H1 (cell line): ENCODE data around the gene MYLK4. TPM values are rescaled to one million over a fixed set of nuclear protein-coding genes. Genes with fewer than 3 reads are reported as not detected.

Source experiments
- CTCF ChIA-PET: fragments of 300-600 bp; sonication (Branson Sonifier 250); formaldehyde crosslinking; loops from one replicate; lab custom pipeline; 2021; ENCODE audit not compliant: partially characterized antibody; lab: Charles Lee
- POLR2A ChIA-PET: fragments of 300-600 bp; sonication (Branson Sonifier 250); formaldehyde crosslinking; loops from one replicate; lab custom pipeline; 2021; ENCODE audit warnings: inconsistent platforms; ENCODE audit not compliant: partially characterized antibody; lab: Charles Lee
- DNase-seq, 2 experiments: peaks; one replicate each; pipeline versions ENCODE4 v3.0.0 to v3.0.0-alpha.2; 2010 to 2022; ENCODE audit warnings: low spot score in 2 of 2, low read depth in 1 of 2, mixed read lengths in 1 of 2
- FAIRE-seq: peaks from 2 replicates; lab custom pipeline; 2011; peaks lifted over from hg19 to GRCh38; lab: Jason Lieb, UNC
- H2AFZ ChIP-seq: 2 replicates; pipeline ENCODE4 v1.8.1; 2012; ENCODE audit warnings: low read length, inconsistent platforms
- H2AK5ac ChIP-seq: 2 replicates; pipeline ENCODE4 v1.6.1; 2013; ENCODE audit warnings: low read depth, low read length
- H2BK120ac ChIP-seq: replicated peaks from 2 replicates; pipeline ENCODE3; 2013; ENCODE audit warnings: low read depth, low read length, inconsistent platforms
- H2BK12ac ChIP-seq: 2 replicates; pipeline ENCODE4 v1.6.1; 2013; ENCODE audit warnings: low read depth, low read length
- H2BK15ac ChIP-seq: 2 replicates; pipeline ENCODE4 v1.6.1; 2013; ENCODE audit warnings: low read length
- H2BK20ac ChIP-seq: 2 replicates; pipeline ENCODE4 v1.6.1; 2013; ENCODE audit warnings: low read length
- H2BK5ac ChIP-seq: 2 replicates; pipeline ENCODE4 v1.6.1; 2013; ENCODE audit warnings: low read depth, low read length
- H3K14ac ChIP-seq: 2 replicates; pipeline ENCODE4 v1.6.1; 2013; ENCODE audit warnings: inconsistent platforms; ENCODE audit not compliant: insufficient read length
- H3K18ac ChIP-seq: 2 replicates; pipeline ENCODE4 v1.6.1; 2013; ENCODE audit warnings: low read length; ENCODE audit errors: extremely low read depth
- H3K23ac ChIP-seq: 2 replicates; pipeline ENCODE4 v1.6.1; 2013; ENCODE audit warnings: inconsistent platforms; ENCODE audit not compliant: insufficient read length
- H3K23me2 ChIP-seq: 2 replicates; pipeline ENCODE4 v1.6.1; 2013; ENCODE audit warnings: low read depth, low read length
- H3K27ac ChIP-seq: 2 replicates; pipeline ENCODE4 v1.6.1; 2011; ENCODE audit warnings: low read depth, low read length, inconsistent platforms
- H3K27me3 ChIP-seq, 4 experiments: replicated peaks in 1 of 4; 1 replicate in 1 of 4; 2 replicates in 3 of 4; pipeline versions ENCODE4 v1.6.1 to v1.8.1; 2011 to 2013; ENCODE audit warnings: low read length in 3 of 4, mild to moderate bottlenecking in 3 of 4, inconsistent platforms in 2 of 4, mixed read lengths in 2 of 4, moderate library complexity in 1 of 4; ENCODE audit not compliant: control insufficient read depth in 3 of 4, insufficient read depth in 3 of 4; ENCODE audit errors: extremely low read depth in 1 of 4
- H3K36me3 ChIP-seq, 4 experiments: 2 replicates each; pipeline versions ENCODE4 v1.6.1 to v1.8.1; 2011 to 2013; ENCODE audit warnings: mild to moderate bottlenecking in 4 of 4, low read length in 3 of 4, moderate library complexity in 2 of 4, control low read depth in 1 of 4, inconsistent platforms in 1 of 4; ENCODE audit not compliant: insufficient read depth in 4 of 4, control insufficient read depth in 2 of 4
- H3K4ac ChIP-seq: replicated peaks from 2 replicates; pipeline ENCODE3; 2013; ENCODE audit warnings: low read length, low read depth, mixed read lengths, inconsistent platforms; ENCODE audit not compliant: insufficient read length
- H3K4me1 ChIP-seq, 4 experiments: replicated peaks in 1 of 4; 1 replicate in 1 of 4; 2 replicates in 3 of 4; pipeline versions ENCODE4 v1.6.1 to v1.8.1; 2011 to 2013; ENCODE audit warnings: low read length in 3 of 4, inconsistent platforms in 2 of 4, mixed read lengths in 1 of 4; ENCODE audit not compliant: insufficient read depth in 4 of 4, control insufficient read depth in 3 of 4
- H3K4me2 ChIP-seq, 2 experiments: 2 replicates each; pipeline versions ENCODE4 v1.6.1 to v1.8.1; 2011 to 2013; ENCODE audit warnings: low read depth in 2 of 2, low read length in 2 of 2, control low read depth in 1 of 2, inconsistent platforms in 1 of 2, mild to moderate bottlenecking in 1 of 2; ENCODE audit not compliant: insufficient read depth in 1 of 2
- H3K4me3 ChIP-seq, 4 experiments: fragments of 200-600, 300-600 bp in 1 of 4; sonication (generic), shearing (Covaris generic), sonication (Bioruptor Twin) in 1 of 4; 2 replicates each; pipeline versions ENCODE4 v1.5.1 to v1.8.1; 2011 to 2016; ENCODE audit warnings: low read length in 4 of 4, low read depth in 3 of 4, control low read depth in 2 of 4, inconsistent platforms in 2 of 4, mild to moderate bottlenecking in 2 of 4, mixed read lengths in 1 of 4, moderate library complexity in 1 of 4; ENCODE audit not compliant: insufficient read depth in 2 of 4; ENCODE audit errors: extremely low read depth in 1 of 4
- H3K56ac ChIP-seq: replicated peaks from 2 replicates; pipeline ENCODE3; 2013; ENCODE audit warnings: low read depth, mild to moderate bottlenecking, mixed read lengths, low read length, inconsistent platforms; ENCODE audit not compliant: insufficient read length
- H3K79me1 ChIP-seq: 2 replicates; pipeline ENCODE4 v1.6.1; 2013; ENCODE audit warnings: low read depth, low read length, control low read depth
- H3K79me2 ChIP-seq, 2 experiments: 2 replicates each; pipeline versions ENCODE4 v1.6.1 to v1.8.1; 2012 to 2013; ENCODE audit warnings: low read length in 2 of 2, mild to moderate bottlenecking in 2 of 2, inconsistent platforms in 1 of 2; ENCODE audit not compliant: insufficient read depth in 2 of 2, control insufficient read depth in 1 of 2
- H3K9ac ChIP-seq, 4 experiments: replicated peaks in 1 of 4; 1 replicate in 1 of 4; 2 replicates in 3 of 4; pipeline versions ENCODE4 v1.6.1 to v1.8.1; 2011 to 2013; ENCODE audit warnings: low read depth in 3 of 4, low read length in 3 of 4, control low read depth in 2 of 4, mild to moderate bottlenecking in 2 of 4, moderate library complexity in 2 of 4, inconsistent platforms in 1 of 4; ENCODE audit errors: extremely low read depth in 1 of 4
- H3K9me3 ChIP-seq, 2 experiments: 2 replicates each; pipeline versions ENCODE4 v1.6.1 to v1.8.1; 2012 to 2013; ENCODE audit warnings: mild to moderate bottlenecking in 2 of 2, moderate library complexity in 2 of 2, control low read depth in 1 of 2, inconsistent platforms in 1 of 2, low read depth in 1 of 2, low read length in 1 of 2, mixed read lengths in 1 of 2; ENCODE audit not compliant: insufficient read depth in 2 of 2
- H4K20me1 ChIP-seq, 2 experiments: replicated peaks in 1 of 2; 2 replicates each; pipeline versions ENCODE3 to v1.8.1; 2011 to 2013; ENCODE audit warnings: inconsistent platforms in 2 of 2, low read length in 2 of 2, mild to moderate bottlenecking in 1 of 2; ENCODE audit not compliant: insufficient read depth in 2 of 2, control insufficient read depth in 1 of 2
- H4K5ac ChIP-seq: 2 replicates; pipeline ENCODE4 v1.6.1; 2013; ENCODE audit warnings: low read length, low read depth, mixed read lengths, inconsistent platforms; ENCODE audit not compliant: insufficient read length
- H4K8ac ChIP-seq: 2 replicates; pipeline ENCODE4 v1.8.0; 2013; ENCODE audit warnings: mild to moderate bottlenecking, moderate library complexity, low read length, inconsistent platforms; ENCODE audit not compliant: insufficient read depth; ENCODE audit errors: extremely low read depth
- H4K91ac ChIP-seq: replicated peaks from 2 replicates; pipeline ENCODE3; 2013; ENCODE audit warnings: low read length, mixed read lengths, inconsistent platforms; ENCODE audit not compliant: insufficient read length
- SIX5 ChIP-seq: IDR thresholded peaks from 2 replicates; pipeline ENCODE4 v1.6.1; 2011; ENCODE audit warnings: mild to moderate bottlenecking, low read depth, low read length
- TCF12 ChIP-seq: IDR thresholded peaks from 2 replicates; pipeline ENCODE4 v1.6.1; 2011; ENCODE audit warnings: low read depth, mild to moderate bottlenecking, low read length
- WGBS, 2 experiments: shearing (Covaris generic) in 1 of 2; methylation state at CpG; one replicate each; pipeline versions ENCODE4 v1.1.6 to v1.1.7; 2013 to 2015; ENCODE audit warnings: low lambda C conversion rate in 2 of 2, mixed read lengths in 2 of 2, inconsistent platforms in 1 of 2, low coverage in 1 of 2, missing lambda C conversion rate in 1 of 2; ENCODE audit not compliant: insufficient replicate concordance in 2 of 2, insufficient coverage in 1 of 2, insufficient read length in 1 of 2; ENCODE audit errors: extremely low coverage in 1 of 2, missing lambda C conversion rate in 1 of 2; 5-methylcytosine and 5-hydroxymethylcytosine counted together
- polyA plus RNA-seq, 7 experiments: library from polyadenylated mRNA; depleted of rRNA in 3 of 7; stranded (reverse) in 5 of 7; unstranded in 2 of 7; fragments of >200 nt in 5 of 7; fragments of 200-250 nt in 2 of 7; gene quantifications; 1 replicate in 5 of 7; 2 replicates in 1 of 7; 4 replicates in 1 of 7; pipeline versions ENCODE4 v1.2.1 to v1.2.3, GENCODE V29; 2011 to 2013; ENCODE audit warnings: missing spikeins in 2 of 7, mixed read lengths in 2 of 7
- total RNA-seq: library from RNA; stranded (reverse); fragmentation: NEBNext Ultra II Directional; extraction: Animal tissue kit (Norgen Biotek cat#: 25700); gene quantifications from 2 replicates; pipeline ENCODE4 v1.2.1, GENCODE V29; 2021

Gene MYLK4
- total and polyA plus RNA-seq, 2 of the 8 experiments (the other 6 are each of a cell fraction or from before 2014, with no cell fraction given) = 0.11 to 0.17 TPM

GRCh38 chr6:2794171-2794730, 43.5 kb upstream of the MYLK4 start:
- H4K20me1 ChIP-seq = no peaks in the 10 kb centered on the region
- H3K27me3 ChIP-seq = no peaks in the 10 kb centered on the region
- peaks cover 0 to 2% (median 0%) of the 10 kb centered on the region in 4 experiments; a peak in 1 of 7 replicates for H3K4me1 ChIP-seq
- no peaks in the 10 kb centered on the region for H3K9me3 ChIP-seq
- no peak overlapping the region for H3K4ac ChIP-seq
- POLR2A ChIA-PET = interaction anchor here (0.6 kb wide), 1 partner anchor 18 kb away, joined by 3 read pairs; no protein-coding TSS in a partner anchor
- H2BK20ac ChIP-seq = no peak overlapping the region
- no peak for TF ChIP-seq TCF12
- no peak for TF ChIP-seq SIX5
- FAIRE-seq (no peak), DNase-seq (no peak)
- H4K5ac ChIP-seq = no peak overlapping the region
- no peak overlapping the region for H4K8ac ChIP-seq
- H3K23me2 ChIP-seq = no peaks in the 10 kb centered on the region
- no peak overlapping the region for H3K4me2 ChIP-seq
- H2AK5ac ChIP-seq = no peak overlapping the region
- CTCF ChIA-PET = interaction anchor here (0.7 to 2.1 kb wide), 5 partner anchors 44 to 158 kb away, joined by 3 to 5 read pairs (median 3); partner anchors contain the start of gene MYLK4
- no peak overlapping the region for H2AFZ ChIP-seq
- H3K79me1 ChIP-seq = no peaks in the 10 kb centered on the region; the same call in 1 of the 2 replicates
- H3K36me3 ChIP-seq = no peaks in the 10 kb centered on the region
- no peak overlapping the region for H2BK120ac ChIP-seq
- H3K9ac ChIP-seq = no peak overlapping the region
- H3K14ac ChIP-seq = no peak overlapping the region
- H3K23ac ChIP-seq = no peak overlapping the region
- no peak overlapping the region for H2BK5ac ChIP-seq
- no peak overlapping the region for H2BK15ac ChIP-seq
- no peak overlapping the region for H3K18ac ChIP-seq
- H4K91ac ChIP-seq = no peak overlapping the region
- no peak overlapping the region for H2BK12ac ChIP-seq
- no peaks in the 10 kb centered on the region; a peak in 1 of 4 replicates for H3K79me2 ChIP-seq
- WGBS, 2 experiments = 93% methylated on average over 5 of the region's 5 CpGs; no CpG with 5 or more reads in 1 of the 2 experiments
- H3K27ac ChIP-seq = no peak overlapping the region
- H3K4me3 ChIP-seq = no peak overlapping the region
- no peak overlapping the region for H3K56ac ChIP-seq
